Right cardiac atrium (tissue), 5 donors: ENCODE results near the gene HDAC7. TPM values are rescaled to one million over a fixed set of nuclear protein-coding genes. Genes with fewer than 3 reads are reported as not detected.
"Not testable (repeated sequence)": the region's sequence is repeated elsewhere in the genome, so short reads cannot be mapped to it uniquely, and the experiment has no call there.

Source experiments
- ATAC-seq, 2 donors: fragments of 200-7000 bp; cut with Tn5 transposase; one replicate each; pipeline versions ENCODE4 v1.8.0 to v1.9.1; 2020; ENCODE audit warnings: moderate library complexity in 2 of 2, mild to moderate bottlenecking in 1 of 2
- DNase-seq, 3 donors: peaks; one replicate each; pipeline ENCODE4 v3.0.0-alpha.2; 2020
- H3K27ac ChIP-seq: one replicate; pipeline ENCODE4 v1.5.1; 2013; ENCODE audit warnings: mild to moderate bottlenecking, low read length, control low read depth, moderate library complexity
- H3K27me3 ChIP-seq: one replicate; pipeline ENCODE4 v1.6.1; 2013; ENCODE audit not compliant: control insufficient read depth, insufficient read depth
- H3K4me1 ChIP-seq: one replicate; pipeline ENCODE4 v1.6.1; 2013; ENCODE audit warnings: low read length; ENCODE audit not compliant: control insufficient read depth, insufficient read depth
- H3K4me3 ChIP-seq: one replicate; pipeline ENCODE4 v1.5.1; 2013; ENCODE audit warnings: low read length, control low read depth
- H3K9me3 ChIP-seq: one replicate; pipeline ENCODE4 v1.6.1; 2013; ENCODE audit warnings: low read length; ENCODE audit not compliant: control insufficient read depth
- WGBS: extraction: QIAGEN DNeasy Blood & Tissue Kit; methylation state at CpG from one replicate; pipeline ENCODE4 v1.1.7; 2013; 5-methylcytosine and 5-hydroxymethylcytosine counted together
- intact Hi-C, 4 donors: fragments of 100-400 bp; cut with DNase I; formaldehyde crosslinking; loops; one replicate each; pipeline versions ENCODE4 v1.11.0 to v1.14.0; 2022 to 2023
- polyA plus RNA-seq: library from polyadenylated mRNA; stranded (reverse); fragments of 200-250 nt; gene quantifications from one replicate; pipeline ENCODE4 v1.2.3, GENCODE V29; 2013
- total RNA-seq, 4 donors: library from RNA; stranded (reverse); fragmentation: NEBNext Ultra II Directional; extraction: Animal tissue kit (Norgen Biotek cat#: 25700); gene quantifications; one replicate each; pipeline ENCODE4 v1.2.1, GENCODE V29; 2021
- donor health status: healthy with polysubstance abuse.
- donor health status: DM: no; HTN: yes; CAD: no.
- donor health status: DM: no; HTN: no; CAD: no.
- donor health status: DM: no; HTN: yes; CAD: no; lungs with severe emphysema.
- donor health status: DM: yes; HTN: yes; CAD: no.

HDAC7 gene
- total and polyA plus RNA-seq, 5 donors: 38.0 to 60.1 (median 49.7) TPM

DNA sequence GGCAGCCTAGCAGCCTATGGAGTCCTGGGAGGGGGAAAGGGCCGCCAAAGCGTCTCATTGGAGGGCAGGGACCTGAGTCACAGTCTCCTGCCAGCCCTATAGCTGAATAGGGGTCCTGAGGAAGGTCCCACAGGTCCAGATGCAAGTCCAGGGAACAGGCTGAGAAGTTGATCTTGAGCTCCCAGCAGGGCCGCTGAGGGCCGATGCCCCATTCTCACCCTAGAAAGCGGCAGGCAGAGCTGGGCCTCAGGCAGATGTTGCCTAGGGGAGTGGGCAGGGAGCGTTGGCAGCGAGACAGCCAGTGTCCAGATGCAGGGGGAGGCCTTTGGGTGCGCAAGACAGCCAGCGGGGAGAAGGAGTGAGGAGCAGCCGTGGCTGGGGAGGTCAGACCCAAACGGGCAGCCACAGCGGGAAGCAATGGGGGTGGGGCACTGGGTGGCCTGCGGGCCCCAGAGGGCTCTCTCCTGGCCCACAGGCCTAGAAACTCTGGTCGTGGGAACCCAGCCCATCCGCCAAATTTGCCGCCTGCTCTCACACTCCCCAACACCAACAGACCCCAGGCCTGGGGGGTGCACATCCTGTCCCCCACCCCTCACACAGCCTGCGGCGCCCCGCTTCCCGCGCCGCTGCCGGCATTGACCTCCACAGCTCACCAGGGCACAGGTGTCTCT is 1.1 kb downstream of the HDAC7 start:
- Histone ChIP-seq H3K4me3 (peak overlapping the region; percentile 94), H3K9me3 (no peaks in the 10 kb centered on the region), H3K4me1 (peaks cover 46% of the 10 kb centered on the region), H3K27ac (peak overlapping the region; percentile 87), H3K27me3 (no peaks in the 10 kb centered on the region)
- intact Hi-C loops: no loop called here
- DNase-seq: peak in 2 of 3 donors; percentile 76 to 79
- peak; percentile 0 to 8 for ATAC-seq
- WGBS: 8% methylated on average over 23 of the region's 23 CpGs

GRCh38 chr12:47818007-47818376 is 1.7 kb downstream of the HDAC7 start:
- 46% methylated on average over 3 of the region's 3 CpGs for WGBS
- DNase-seq (peak in 2 of 3 donors; percentile 36 to 42), ATAC-seq (no peak)
- Histone ChIP-seq H3K9me3 (no peaks in the 10 kb centered on the region), H3K27ac (peak overlapping the region; percentile 87), H3K4me1 (peaks cover 47% of the 10 kb centered on the region), H3K4me3 (peak overlapping the region; percentile 94), H3K27me3 (no peaks in the 10 kb centered on the region)
- intact Hi-C loops: no loop called here

DNA sequence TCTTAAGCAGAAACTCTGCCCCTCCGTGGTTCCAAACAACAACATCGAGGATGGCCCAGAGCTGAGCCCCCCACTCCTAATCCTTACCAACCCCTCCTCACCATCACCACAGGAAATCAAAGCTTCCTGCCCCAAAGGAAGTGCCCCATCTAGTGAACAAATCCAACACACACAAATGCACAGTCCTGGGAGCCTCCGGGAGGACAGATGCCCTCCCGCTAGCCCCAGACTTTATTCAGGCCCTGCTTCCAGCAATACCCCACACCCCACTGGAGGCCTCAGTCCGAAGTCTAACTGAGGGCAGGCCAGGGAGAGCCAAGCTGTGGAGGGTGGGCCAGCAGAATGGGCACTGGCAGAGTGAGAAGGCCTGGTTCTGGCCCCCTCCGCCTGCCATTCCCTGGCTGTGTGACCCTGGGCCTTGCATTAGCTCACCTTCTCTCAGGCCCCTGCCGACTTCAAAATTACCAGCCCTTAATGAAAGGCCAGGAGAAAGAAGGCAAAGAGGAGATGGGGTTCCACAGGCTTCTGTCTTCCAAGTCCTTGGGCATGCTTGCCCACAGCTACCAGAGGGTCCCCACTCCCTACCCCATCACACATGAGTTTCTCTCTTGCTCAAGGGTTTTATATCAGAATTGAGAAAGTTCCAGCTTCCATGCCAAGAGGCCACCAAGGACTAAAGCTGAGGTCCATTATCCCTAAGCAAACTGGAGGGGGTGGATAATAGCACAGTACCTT is 2.3 kb downstream of the HDAC7 start:
- Histone ChIP-seq H3K4me1 (peaks cover 46% of the 10 kb centered on the region), H3K27ac (peak overlapping the region; percentile 87), H3K27me3 (no peaks in the 10 kb centered on the region), H3K4me3 (peak overlapping the region; percentile 94), H3K9me3 (no peaks in the 10 kb centered on the region)
- peak in 2 of 3 donors; percentile 49 to 62 for DNase-seq
- ATAC-seq: no peak
- intact Hi-C loops: no loop called here
- WGBS: 22% methylated on average over 7 of the region's 7 CpGs

DNA sequence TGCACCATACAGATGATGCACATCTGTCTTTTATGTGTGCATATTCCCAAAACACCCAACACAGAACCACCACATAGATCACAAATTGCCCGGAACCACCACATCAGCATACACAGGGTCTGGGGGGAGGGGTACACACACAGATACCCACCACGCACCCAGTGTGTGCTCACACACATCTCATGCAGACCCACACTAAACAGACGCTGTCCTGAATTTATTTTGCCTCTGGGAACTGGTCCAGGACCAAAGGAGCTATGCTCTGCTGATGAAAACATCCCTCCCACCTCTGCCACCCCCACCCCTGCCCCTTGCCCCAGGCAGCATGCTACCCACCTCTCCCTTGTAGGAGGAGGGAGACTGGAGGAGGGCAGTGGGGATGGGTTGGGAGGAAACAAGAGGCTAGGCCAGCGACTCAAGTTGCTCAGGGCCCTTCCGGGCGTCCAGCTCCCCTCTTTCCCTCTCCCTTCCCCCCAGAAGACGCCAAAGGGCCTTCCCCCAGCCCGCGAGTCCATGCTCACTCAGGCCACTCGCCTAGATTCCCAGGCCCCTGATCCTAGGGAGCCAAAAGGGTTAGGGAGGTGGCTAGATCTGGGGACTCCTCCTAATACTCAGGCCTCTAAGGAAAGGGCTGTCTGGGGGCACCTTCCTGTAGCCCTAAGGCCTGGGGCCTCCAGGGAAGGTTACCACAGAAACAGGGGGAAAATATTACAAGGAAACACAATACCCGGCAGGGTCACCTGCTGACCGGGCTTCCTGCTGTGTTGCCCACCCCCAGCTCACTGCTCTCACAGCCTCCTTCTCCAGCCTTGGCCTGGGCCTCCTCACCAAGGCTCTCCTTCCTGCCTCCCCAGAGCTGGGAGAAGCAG is 3.1 kb downstream of the HDAC7 start:
- peak overlapping the region; percentile 87 for H3K27ac ChIP-seq
- no peaks in the 10 kb centered on the region for H3K27me3 ChIP-seq
- 15% methylated on average over 12 of the region's 12 CpGs for WGBS
- H3K4me3 ChIP-seq: peak overlapping the region; percentile 94
- DNase-seq (peak in 2 of 3 donors; percentile 68 to 75), ATAC-seq (peak in 1 of 2 donors; percentile 1)
- intact Hi-C loops: no loop called here
- H3K9me3 ChIP-seq: no peaks in the 10 kb centered on the region
- H3K4me1 ChIP-seq: peaks cover 40% of the 10 kb centered on the region

DNA sequence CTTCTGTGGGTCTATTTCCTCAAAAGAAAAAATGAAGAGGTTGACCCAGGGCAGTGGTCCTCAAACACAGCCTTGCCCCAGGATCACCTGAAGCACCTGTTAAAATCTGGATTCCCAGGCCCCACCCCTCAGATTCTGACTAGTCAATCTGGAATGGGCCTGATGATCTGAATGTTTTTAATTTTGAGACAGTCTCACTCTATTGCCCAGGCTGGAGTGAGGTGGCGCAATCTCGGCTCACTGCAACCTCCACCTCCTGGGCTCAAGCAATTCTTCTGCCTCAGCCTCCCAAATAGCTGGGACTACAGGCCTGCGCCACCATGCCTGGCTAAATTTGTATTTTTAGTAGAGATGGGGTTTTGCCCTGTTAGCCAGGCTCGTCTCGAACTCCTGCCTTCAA is 4.3 kb downstream of the HDAC7 start:
- H3K4me3 ChIP-seq, ATAC-seq, H3K27me3 ChIP-seq, H3K9me3 ChIP-seq, intact Hi-C loops: not testable (repeated sequence)
- H3K27ac ChIP-seq: peak overlapping the region; percentile 98
- peak in 2 of 3 donors; percentile 17 to 29 for DNase-seq
- H3K4me1 ChIP-seq: peaks cover 39% of the 10 kb centered on the region
- 81% methylated on average over 5 of the region's 5 CpGs for WGBS

- intact Hi-C loops: no loop called here
- Histone ChIP-seq H3K27ac (peak overlapping the region; percentile 98), H3K4me1 (peaks cover 42% of the 10 kb centered on the region), H3K9me3 (no peaks in the 10 kb centered on the region), H3K4me3 (no peak overlapping the region), H3K27me3 (no peaks in the 10 kb centered on the region)
- peak in 2 of 3 donors; percentile 47 to 54 for DNase-seq
- no peak for ATAC-seq
- 42% methylated on average over 3 of the region's 3 CpGs for WGBS
Measured at GRCh38 chr12:47814539-47815170, 5.0 kb downstream of the HDAC7 start.

DNA sequence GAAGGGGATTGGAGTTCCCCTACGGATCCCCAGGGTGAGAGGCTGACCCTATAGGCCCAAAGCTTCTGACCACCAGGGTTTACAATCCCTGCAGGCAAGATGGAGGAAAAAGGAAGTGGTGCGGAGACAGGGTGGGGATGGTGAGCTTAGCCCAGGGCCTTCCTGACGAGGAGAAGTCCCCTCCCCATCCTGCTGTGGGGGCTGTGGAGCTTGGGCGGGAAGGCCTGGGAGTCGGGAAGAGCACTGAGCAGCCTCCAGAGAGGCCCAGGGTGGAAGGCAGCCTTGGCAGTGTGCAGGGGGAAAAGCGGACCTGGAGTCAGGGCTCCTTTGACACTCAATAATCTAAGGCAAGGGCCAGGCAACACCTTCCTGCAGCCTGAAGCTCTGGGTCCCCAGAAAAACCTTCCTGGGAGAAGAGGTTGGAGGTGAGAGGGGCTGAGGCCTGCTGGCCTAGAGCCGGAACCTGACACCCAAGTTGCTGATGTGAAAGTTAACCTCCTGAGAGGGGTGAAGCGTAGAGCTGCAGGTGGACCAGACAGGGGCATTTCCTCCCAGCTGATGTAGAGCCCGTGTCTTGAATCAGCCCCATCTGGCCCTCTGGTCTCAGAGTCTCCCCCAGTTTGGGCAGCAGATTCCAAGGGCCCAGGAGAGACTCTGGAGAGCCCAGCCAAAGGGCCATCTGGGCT is 6.0 kb downstream of the HDAC7 start:
- 31% methylated on average over 9 of the region's 9 CpGs for WGBS
- Histone ChIP-seq H3K4me1 (peaks cover 48% of the 10 kb centered on the region), H3K9me3 (no peaks in the 10 kb centered on the region), H3K27ac (peak overlapping the region; percentile 98), H3K4me3 (peak overlapping the region; percentile 44), H3K27me3 (no peaks in the 10 kb centered on the region)
- intact Hi-C loops: no loop called here
- DNase-seq: peak in 2 of 3 donors; percentile 69 to 76
- ATAC-seq: peak; percentile 3 to 6

DNA sequence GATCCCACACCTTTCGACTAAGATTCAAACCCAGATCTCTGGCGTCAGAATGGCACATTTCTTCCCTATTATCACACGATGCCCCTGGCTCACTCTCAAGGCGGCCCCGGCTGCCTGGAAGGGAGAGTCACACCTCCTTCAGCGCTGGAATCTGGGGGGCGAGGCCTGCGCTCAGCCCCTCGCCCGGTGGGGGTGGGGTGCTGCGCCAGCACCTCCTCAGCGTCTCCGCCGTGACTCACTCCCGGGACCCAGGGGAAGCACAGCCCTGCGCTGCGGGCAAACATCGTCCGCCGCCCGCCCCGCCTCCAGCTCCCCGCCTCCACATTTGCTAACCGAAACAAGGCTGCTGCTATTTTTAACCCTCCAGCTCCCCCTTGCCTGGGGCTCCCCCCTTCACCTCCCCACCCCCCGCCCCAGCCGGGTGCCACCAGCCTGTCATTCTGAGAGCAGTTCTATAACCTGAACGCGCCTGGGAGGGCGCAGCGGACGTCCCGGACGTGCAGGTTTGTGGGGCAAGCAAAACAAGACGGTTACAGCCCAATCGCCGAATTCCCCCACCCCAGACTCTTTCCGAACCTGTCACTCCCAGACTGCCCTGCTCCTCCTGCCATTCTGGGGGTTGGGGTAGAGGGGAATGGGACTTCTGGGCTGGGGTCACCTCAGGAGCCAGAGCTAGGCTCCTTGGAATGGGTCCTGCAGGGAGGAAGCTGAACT is 6.7 kb downstream of the HDAC7 start:
- peak; percentile 78 to 85 for ATAC-seq
- DNase-seq: peak; percentile 94 to 96 (median 95)
- no peaks in the 10 kb centered on the region for H3K9me3 ChIP-seq
- under 1% methylated on average over 37 of the region's 37 CpGs for WGBS
- H3K4me1 ChIP-seq: peaks cover 53% of the 10 kb centered on the region
- peak overlapping the region; percentile 100 for H3K27ac ChIP-seq
- peak overlapping the region; percentile 44 for H3K4me3 ChIP-seq
- intact Hi-C loops: no loop called here
- no peaks in the 10 kb centered on the region for H3K27me3 ChIP-seq

DNA sequence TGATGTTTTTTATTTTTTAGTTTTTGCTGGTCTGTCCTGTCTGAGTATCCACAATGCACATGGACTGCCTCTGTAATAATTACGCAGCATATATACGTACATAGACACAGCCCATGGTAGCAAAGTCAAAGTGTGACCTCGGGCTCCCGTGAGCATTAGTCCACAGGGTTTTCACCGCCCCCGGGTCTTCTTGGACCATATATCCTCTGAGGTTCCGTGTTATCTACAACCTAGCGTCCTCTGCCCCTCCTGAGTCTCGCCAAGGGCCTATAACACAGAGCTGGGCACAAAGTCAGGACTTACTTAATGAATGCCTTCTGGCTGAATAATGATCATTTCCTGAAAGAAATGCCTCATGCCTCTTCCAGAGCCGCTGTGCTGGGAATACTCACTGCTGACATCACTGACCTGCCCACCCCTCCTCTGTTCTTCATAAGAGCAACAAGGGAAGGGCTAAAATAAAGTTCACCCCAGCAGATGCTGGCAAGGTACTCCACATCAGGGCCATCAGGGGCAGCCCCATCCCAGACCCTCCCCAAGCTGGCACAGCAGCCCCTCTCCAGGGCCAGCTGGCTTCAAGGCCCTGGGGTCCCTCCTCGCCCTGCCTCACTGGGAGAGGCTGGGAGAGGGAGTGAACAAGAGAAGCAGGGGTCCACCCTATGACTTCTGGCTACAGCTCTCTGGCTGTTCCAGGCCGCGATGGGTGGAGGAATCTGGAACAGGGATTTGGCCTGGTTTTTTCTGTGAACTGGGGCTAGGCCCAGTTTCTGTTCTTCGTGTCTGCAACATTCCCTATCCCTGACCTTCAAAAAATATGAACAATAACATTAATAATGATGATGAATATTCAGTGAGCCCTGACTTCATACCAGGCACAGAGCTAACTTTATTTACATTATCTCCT is 7.9 kb downstream of the HDAC7 start:
- intact Hi-C loops: no loop called here
- peak overlapping the region; percentile 61 for H3K27ac ChIP-seq
- H3K27me3 ChIP-seq: no peaks in the 10 kb centered on the region
- WGBS: 22% methylated on average over 14 of the region's 14 CpGs
- DNase-seq (peak; percentile 85 to 91 (median 90)), ATAC-seq (peak; percentile 78)
- H3K4me3 ChIP-seq: no peak overlapping the region
- no peaks in the 10 kb centered on the region for H3K9me3 ChIP-seq
- peaks cover 56% of the 10 kb centered on the region for H3K4me1 ChIP-seq
